HepG2 (cell line): Measurements from ENCODE around the gene SEMA3G. TPM values are rescaled to one million over a fixed set of nuclear protein-coding genes. Genes with fewer than 3 reads are reported as not detected.

ENCODE experiments used
- AGO2 ChIP-seq: fragments of 200-400 bp; formaldehyde crosslinking; optimal IDR thresholded peaks from 2 replicates; pipeline ENCODE3; 2017; ENCODE audit warnings: mild to moderate bottlenecking, low read depth, low read length, moderate library complexity
- CREB3 ChIP-seq: sonication (generic); formaldehyde crosslinking; IDR thresholded peaks from 2 replicates; pipeline ENCODE4 v1.5.0; 2020; ENCODE audit warnings: missing genetic modification reagents
- ETS1 ChIP-seq: sonication (generic); formaldehyde crosslinking; IDR thresholded peaks from 2 replicates; pipeline ENCODE4 v1.4.0; 2020; ENCODE audit warnings: missing genetic modification reagents
- FOXO4 ChIP-seq: sonication (generic); formaldehyde crosslinking; conservative IDR thresholded peaks from 2 replicates; pipeline ENCODE4 v1.8.1; 2023; ENCODE audit warnings: missing genetic modification reagents
- HNRNPUL1 ChIP-seq: fragments of 200-400 bp; formaldehyde crosslinking; IDR thresholded peaks from 2 replicates; pipeline ENCODE4 v1.6.1; 2017; ENCODE audit warnings: low read depth, mild to moderate bottlenecking, low read length, moderate library complexity
- JARID2 ChIP-seq: sonication (generic); formaldehyde crosslinking; IDR thresholded peaks from 2 replicates; pipeline ENCODE4 v1.8.1; 2023; ENCODE audit warnings: missing genetic modification reagents, inconsistent platforms; ENCODE audit not compliant: insufficient replicate concordance
- KDM5A ChIP-seq: fragments of 200-600 bp; sonication (generic); IDR thresholded peaks from 2 replicates; pipeline ENCODE4 v1.7.0; 2018; ENCODE audit warnings: antibody characterized with exemption, mild to moderate bottlenecking, low read length, borderline replicate concordance
- MTA3 ChIP-seq: sonication (generic); formaldehyde crosslinking; IDR thresholded peaks from 2 replicates; pipeline ENCODE4 v1.4.0; 2020; ENCODE audit warnings: missing genetic modification reagents
- NKX3-1 ChIP-seq: sonication (generic); formaldehyde crosslinking; IDR thresholded peaks from 2 replicates; pipeline ENCODE4 v1.5.0; 2020; ENCODE audit warnings: missing genetic modification reagents
- REPIN1 ChIP-seq: sonication (generic); formaldehyde crosslinking; IDR thresholded peaks from 2 replicates; pipeline ENCODE4 v1.8.0; 2022; ENCODE audit warnings: missing genetic modification reagents, low read depth, mild to moderate bottlenecking, borderline replicate concordance
- SCMH1 ChIP-seq: sonication (generic); formaldehyde crosslinking; IDR thresholded peaks from 2 replicates; pipeline ENCODE4 v1.9.0; 2021; ENCODE audit warnings: missing genetic modification reagents, mild to moderate bottlenecking, borderline replicate concordance
- SMAD1 ChIP-seq: sonication (generic); formaldehyde crosslinking; IDR thresholded peaks from 2 replicates; pipeline ENCODE4 v1.4.0; 2020; ENCODE audit warnings: missing genetic modification reagents, low read depth, mild to moderate bottlenecking, borderline replicate concordance
- TFDP1 ChIP-seq: IDR thresholded peaks from 2 replicates; pipeline ENCODE4 v1.6.1; 2016; ENCODE audit warnings: missing compliant biosample characterization, missing genetic modification reagents, borderline replicate concordance
- ZBTB49 ChIP-seq: sonication (generic); formaldehyde crosslinking; IDR thresholded peaks from 2 replicates; pipeline ENCODE4 v1.4.0; 2020; ENCODE audit warnings: missing genetic modification reagents, borderline replicate concordance
- ZNF143 ChIP-seq: sonication (generic); formaldehyde crosslinking; IDR thresholded peaks from 2 replicates; pipeline ENCODE4 v1.4.0; 2020; ENCODE audit warnings: missing genetic modification reagents
- ZNF281 ChIP-seq: sonication (generic); formaldehyde crosslinking; IDR thresholded peaks from 2 replicates; pipeline ENCODE4 v1.4.0; 2020; ENCODE audit warnings: missing genetic modification reagents, borderline replicate concordance
- ZNF839 ChIP-seq: sonication (generic); formaldehyde crosslinking; IDR thresholded peaks from 2 replicates; pipeline ENCODE4 v1.4.0; 2020; ENCODE audit warnings: missing genetic modification reagents, mild to moderate bottlenecking, borderline replicate concordance
- polyA plus RNA-seq, 8 experiments: library from polyadenylated mRNA; depleted of rRNA in 3 of 8; stranded (reverse) in 7 of 8; unstranded in 1 of 8; fragments of >200 nt; fragmentation: Illumina TruSeq in 4 of 8; extraction: Trizol in 4 of 8; gene quantifications; 2 replicates each; pipeline versions ENCODE4 v1.2.1 to v1.2.3, GENCODE V29; 2011 to 2016; ENCODE audit warnings: low read depth in 4 of 8, missing spikeins in 1 of 8, mixed read lengths in 1 of 8; ENCODE audit not compliant: insufficient read depth in 1 of 8
- total RNA-seq, 5 experiments: library from RNA; depleted of rRNA; stranded (reverse); fragments of >200 nt; fragmentation: Illumina TruSeq; extraction: Trizol; gene quantifications; 2 replicates each; pipeline ENCODE4 v1.2.3, GENCODE V29; 2016; ENCODE audit warnings: low read depth in 1 of 5

Gene SEMA3G
- total and polyA plus RNA-seq, 2 of the 13 experiments (the other 11 are each of a cell fraction or from before 2014, with no cell fraction given): 6.1 to 8.3 TPM

GRCh38 chr3:52455283-52456168 is 10.6 kb upstream of the SEMA3G start, which contains the start of gene NISCH (continued):
- peak; percentile 57; the same call in 1 of the 2 replicates for TF ChIP-seq ZNF281 (CRISPR knock-in tag)
- no peak for TF ChIP-seq ZNF143 (CRISPR knock-in tag)
- no peak for TF ChIP-seq NKX3-1 (CRISPR knock-in tag)
- no peak for TF ChIP-seq HNRNPUL1
- no peak for TF ChIP-seq SCMH1 (CRISPR knock-in tag)
- peak; percentile 61; the same call in 1 of the 2 replicates for TF ChIP-seq TFDP1 (CRISPR knock-in tag)
- TF ChIP-seq ZBTB49 (CRISPR knock-in tag): no peak
- TF ChIP-seq JARID2 (CRISPR knock-in tag): no peak
- TF ChIP-seq SMAD1 (CRISPR knock-in tag): no peak
- TF ChIP-seq CREB3 (CRISPR knock-in tag): no peak
- no peak for TF ChIP-seq FOXO4 (CRISPR knock-in tag)
- no peak for TF ChIP-seq MTA3 (CRISPR knock-in tag)
- TF ChIP-seq KDM5A: peak; percentile 43; the same call in 1 of the 2 replicates
- TF ChIP-seq ETS1: no peak
- no peak for TF ChIP-seq REPIN1
- no peak for TF ChIP-seq AGO2
- no peak for TF ChIP-seq ZNF839 (CRISPR knock-in tag)
